ENCODE measurements around the gene SMR3B.

GRCh38 chr4:70397580-70397979 is 14.6 kb downstream of the SMR3B start, which contains the start of gene OPRPN:
- no peak for TF ChIP-seq CTCF (IDR thresholded peaks at IDR 0.05)
- no peak for TF ChIP-seq EZH2 (IDR thresholded peaks at IDR 0.05; ENCODE audit: borderline replicate concordance, insufficient read depth, low read depth, low read length, poor library complexity, severe bottlenecking)

Data from B cell (primary cell).